HG03575 (cell line): Measurements from ENCODE around the gene APOBEC2.

Source experiments
- ATAC-seq: cut with Tn5 transposase; IDR thresholded peaks from one replicate; pipeline ENCODE4 v1.9.1; 2021; ENCODE audit not compliant: unreplicated experiment, insufficient number of reproducible peaks, low FRiP score; ENCODE audit errors: extremely low read depth

Gene APOBEC2

GRCh38 chr6:41036186-41036585 is 16.8 kb upstream of the APOBEC2 start:
- ATAC-seq: no peak

GRCh38 chr6:41036601-41037000 is 16.4 kb upstream of the APOBEC2 start:
- ATAC-seq: no peak

GRCh38 chr6:41037107-41037900 is 15.7 kb upstream of the APOBEC2 start:
- ATAC-seq: no peak

- no peak for ATAC-seq
Observed at GRCh38 chr6:41038205-41038604, 14.8 kb upstream of the APOBEC2 start.

- no peak for ATAC-seq
Observed at GRCh38 chr6:41039060-41039998, 13.7 kb upstream of the APOBEC2 start, which contains the start of gene UNC5CL. Gene UNC5CL, minus strand, starts transcription at chr6:41039221. Its CDS starts 4,147 bp downstream, at chr6:41035074.

- no peak for ATAC-seq
Observed at GRCh38 chr6:41040101-41040939, 12.7 kb upstream of the APOBEC2 start.

GRCh38 chr6:41040940-41041536 is 12.0 kb upstream of the APOBEC2 start:
- ATAC-seq: no peak

GRCh38 chr6:41042226-41043055 is 10.6 kb upstream of the APOBEC2 start, which contains the start of gene TSPO2:
Gene TSPO2, plus strand, starts transcription at chr6:41042467. Its CDS starts 519 bp downstream, at chr6:41042986.
- no peak for ATAC-seq

GRCh38 chr6:41043151-41043550 is 9.9 kb upstream of the APOBEC2 start:
- no peak for ATAC-seq

GRCh38 chr6:41045664-41046063 is 7.3 kb upstream of the APOBEC2 start:
- no peak for ATAC-seq

GRCh38 chr6:41046084-41046483 is 6.9 kb upstream of the APOBEC2 start:
- ATAC-seq: no peak

GRCh38 chr6:41047306-41047705 is 5.7 kb upstream of the APOBEC2 start:
- no peak for ATAC-seq

GRCh38 chr6:41047745-41048732 is 5.0 kb upstream of the APOBEC2 start:
- no peak for ATAC-seq

- no peak for ATAC-seq
Observed at GRCh38 chr6:41049521-41049920, 3.5 kb upstream of the APOBEC2 start.

GRCh38 chr6:41049955-41050354 is 3.0 kb upstream of the APOBEC2 start:
- no peak for ATAC-seq

- ATAC-seq: no peak
Observed at GRCh38 chr6:41050536-41050935, 2.5 kb upstream of the APOBEC2 start.

- no peak for ATAC-seq
Observed at GRCh38 chr6:41051873-41052272, 1.1 kb upstream of the APOBEC2 start.
